HEK293T (cell line): Measurements from ENCODE around the gene ACOXL.
A peak's percentile ranks its signal among the peaks of the same experiment; 100 is the strongest.
"Not testable (repeated sequence)": the region's sequence is repeated elsewhere in the genome, so short reads cannot be mapped to it uniquely, and the experiment has no call there.

ENCODE experiments used
- CTCF ChIA-PET: fragments of 350-600 bp; formaldehyde crosslinking; extraction: SDS; loops from one replicate; lab custom pipeline; 2021; ENCODE audit warnings: antibody characterized with exemption, inconsistent platforms; lab: Yijun Ruan, JAX
- POLR2A ChIA-PET: fragments of 350-600 bp; formaldehyde crosslinking; extraction: SDS; loops from one replicate; lab custom pipeline; 2020; ENCODE audit warnings: antibody characterized with exemption, inconsistent platforms; lab: Yijun Ruan, JAX
- DNase-seq: peaks from one replicate; pipeline ENCODE4 v3.0.0; 2012; ENCODE audit warnings: mixed read lengths; ENCODE audit errors: extremely low spot score
- ARNT ChIP-seq: fragments of 450-650 bp; IDR thresholded peaks from 2 replicates; pipeline ENCODE4 v1.6.1; 2017; ENCODE audit warnings: mild to moderate bottlenecking
- BHLHE40 ChIP-seq: fragments of 450-650 bp; IDR thresholded peaks from 2 replicates; pipeline ENCODE4 v1.6.1; 2016; ENCODE audit warnings: mild to moderate bottlenecking, moderate library complexity, borderline replicate concordance
- CTBP1 ChIP-seq: fragments of 450-650 bp; IDR thresholded peaks from 2 replicates; pipeline ENCODE4 v1.6.1; 2016; ENCODE audit warnings: borderline replicate concordance
- ELF4 ChIP-seq: fragments of 450-650 bp; IDR thresholded peaks from 2 replicates; pipeline ENCODE4 v1.6.1; 2017; ENCODE audit warnings: antibody characterized with exemption
- FOXA1 ChIP-seq: fragments of 450-650 bp; IDR thresholded peaks from 2 replicates; pipeline ENCODE4 v1.6.1; 2016; ENCODE audit warnings: mild to moderate bottlenecking
- FOXK2 ChIP-seq: fragments of 450-650 bp; IDR thresholded peaks from 2 replicates; pipeline ENCODE4 v1.6.1; 2016; ENCODE audit warnings: mild to moderate bottlenecking
- FOXM1 ChIP-seq: fragments of 450-650 bp; IDR thresholded peaks from 2 replicates; pipeline ENCODE4 v1.6.1; 2017; ENCODE audit warnings: mild to moderate bottlenecking, borderline replicate concordance
- HDGF ChIP-seq: fragments of 450-650 bp; IDR thresholded peaks from 2 replicates; pipeline ENCODE4 v1.6.1; 2017; ENCODE audit warnings: antibody characterized with exemption, borderline replicate concordance
- L3MBTL2 ChIP-seq: fragments of 450-650 bp; conservative IDR thresholded peaks from 2 replicates; pipeline ENCODE4 v1.6.1; 2016; ENCODE audit warnings: mild to moderate bottlenecking
- LEF1 ChIP-seq: fragments of 450-650 bp; IDR thresholded peaks from 2 replicates; pipeline ENCODE4 v1.6.1; 2017; ENCODE audit warnings: mild to moderate bottlenecking, borderline replicate concordance
- NFRKB ChIP-seq: fragments of 450-650 bp; IDR thresholded peaks from 2 replicates; pipeline ENCODE4 v1.6.1; 2016; ENCODE audit warnings: mild to moderate bottlenecking, moderate library complexity
- PKNOX1 ChIP-seq: fragments of 450-650 bp; IDR thresholded peaks from 2 replicates; pipeline ENCODE4 v1.6.1; 2016
- SP1 ChIP-seq: fragments of 450-650 bp; IDR thresholded peaks from 2 replicates; pipeline ENCODE4 v1.6.1; 2017
- SUZ12 ChIP-seq: fragments of 450-650 bp; IDR thresholded peaks from 2 replicates; pipeline ENCODE4 v1.6.1; 2016; ENCODE audit warnings: mild to moderate bottlenecking
- TARDBP ChIP-seq: fragments of 450-650 bp; IDR thresholded peaks from 2 replicates; pipeline ENCODE4 v1.6.1; 2016
- ZNF384 ChIP-seq: fragments of 450-650 bp; IDR thresholded peaks from 2 replicates; pipeline ENCODE4 v1.6.1; 2016

Gene ACOXL

GRCh38 chr2:110732422-110733413, at the start of gene ACOXL:
Gene ACOXL (plus strand): TSS chr2:110732573. CDS start chr2:110768390, 35,817 bp downstream.
- DNase-seq: no peak
- ChIA-PET CTCF (no interaction called here), POLR2A (interaction anchor here (1.7 kb wide), 1 partner anchor 55 kb away, joined by 7 read pairs; the partner anchor contains the start of gene BUB1)
- TF ChIP-seq FOXK2 (no peak), L3MBTL2 (peak; percentile 35; the same call in 1 of the 2 replicates)

DNA sequence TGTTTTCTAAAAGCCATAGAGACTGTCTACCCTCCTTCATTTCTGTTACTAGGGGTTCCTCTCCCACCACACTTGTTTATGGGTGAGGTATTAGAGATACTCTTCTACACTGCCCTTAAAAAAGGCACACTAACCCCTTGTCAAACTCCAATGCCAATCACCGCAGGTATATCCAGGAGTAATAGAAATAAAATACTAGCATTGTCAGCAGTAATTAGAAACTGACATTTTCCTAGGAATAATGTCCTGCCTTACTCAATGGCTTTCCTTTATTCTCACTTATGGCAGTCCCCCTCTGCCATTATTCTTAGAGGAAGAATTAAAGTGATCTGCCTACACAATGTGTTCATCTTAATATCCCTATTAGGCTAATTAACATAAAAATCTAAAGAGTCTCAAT, 49.5 kb upstream of the ACOXL start:
- ChIA-PET POLR2A (no interaction called here), CTCF (no interaction called here)
- no peak for DNase-seq
- TF ChIP-seq FOXA1: no peak
- no peak for TF ChIP-seq TARDBP
- no peak for TF ChIP-seq CTBP1
- TF ChIP-seq SP1: no peak
- TF ChIP-seq ARNT: no peak
- no peak for TF ChIP-seq BHLHE40
- TF ChIP-seq SUZ12: no peak
- no peak for TF ChIP-seq L3MBTL2
- no peak for TF ChIP-seq FOXM1
- no peak for TF ChIP-seq NFRKB
- no peak for TF ChIP-seq PKNOX1
- no peak for TF ChIP-seq HDGF
- TF ChIP-seq LEF1: no peak
- TF ChIP-seq ZNF384: no peak

DNA sequence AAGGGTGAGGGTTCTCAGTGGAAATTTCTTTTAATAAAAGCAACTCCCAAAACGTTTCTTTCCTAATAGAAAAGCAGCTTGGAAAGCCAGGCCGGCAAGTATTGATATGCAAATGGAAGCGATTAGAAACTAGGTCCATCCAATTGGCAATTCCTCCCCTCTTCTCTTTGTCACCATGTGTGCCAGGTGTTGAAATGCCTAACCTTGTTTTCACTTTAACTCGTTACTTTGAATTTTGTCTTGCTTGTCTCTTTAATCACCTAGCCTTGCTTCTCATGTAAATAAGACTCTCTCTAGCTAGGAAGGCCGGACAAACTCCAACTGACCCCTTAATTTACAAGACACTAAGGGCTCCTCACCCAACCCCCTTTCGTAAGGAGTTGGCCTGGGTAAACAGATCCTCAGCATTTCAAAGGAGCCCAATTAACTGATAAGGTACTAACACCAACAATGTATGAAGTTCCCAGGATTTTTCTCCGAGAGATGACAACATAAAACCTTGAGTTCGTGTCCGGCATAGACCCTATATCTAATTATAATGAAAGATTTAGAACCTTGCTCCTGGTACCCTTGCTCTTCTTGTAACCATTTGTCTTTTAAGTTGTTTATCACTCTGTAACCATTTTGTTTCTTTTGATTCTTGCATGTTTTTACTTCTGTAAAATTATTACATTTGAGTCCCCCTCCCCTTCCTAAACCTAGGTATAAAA, 44.4 kb upstream of the ACOXL start:
- not testable (repeated sequence) for DNase-seq
- ChIA-PET POLR2A (interaction anchor here (3.5 kb wide), 1 partner anchor 10 kb away, joined by 25 read pairs; the partner anchor contains the start of gene BUB1), CTCF (interaction anchor here (0.9 kb wide), 1 partner anchor 16 kb away, joined by 4 read pairs; no protein-coding TSS in a partner anchor)

DNA sequence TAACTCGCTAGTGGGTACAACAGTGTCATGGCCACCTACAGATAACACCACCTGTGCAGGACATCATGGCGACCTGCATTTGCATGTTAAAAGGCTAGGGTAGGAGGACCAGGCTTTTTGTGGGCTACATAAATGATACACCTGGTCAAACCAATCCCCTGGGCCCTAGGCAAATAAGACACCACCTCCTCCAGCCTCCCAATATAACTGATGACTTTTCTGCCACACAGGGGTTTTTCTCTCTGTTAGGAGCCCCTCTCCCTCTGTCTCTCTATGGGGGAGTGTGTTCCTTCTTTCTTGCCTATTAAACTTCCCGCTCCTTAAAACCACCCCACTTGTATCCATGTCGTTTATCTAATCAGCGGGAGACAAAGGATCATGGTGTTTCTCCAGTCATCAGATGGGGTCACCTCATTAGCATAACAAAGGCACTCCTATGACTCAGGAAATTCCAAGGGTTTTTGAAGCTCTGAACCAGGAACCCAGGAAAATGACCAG, 43.7 kb upstream of the ACOXL start:
- DNase-seq: no peak
- CTCF ChIA-PET: interaction anchor here (1.1 kb wide), 1 partner anchor 10 kb away, joined by 3 read pairs; no protein-coding TSS in a partner anchor
- TF ChIP-seq SP1: no peak
- TF ChIP-seq BHLHE40: no peak
- no peak for TF ChIP-seq CTBP1
- no peak for TF ChIP-seq FOXK2
- no peak for TF ChIP-seq FOXA1
- TF ChIP-seq PKNOX1: no peak
- no peak for TF ChIP-seq TARDBP
- TF ChIP-seq ARNT: no peak
- no peak for TF ChIP-seq L3MBTL2
- TF ChIP-seq LEF1: no peak
- no peak for TF ChIP-seq HDGF
- no peak for TF ChIP-seq FOXM1
- TF ChIP-seq ELF4: no peak
- no peak for TF ChIP-seq NFRKB
- no peak for TF ChIP-seq SUZ12
- no peak for TF ChIP-seq ZNF384
- POLR2A ChIA-PET: interaction anchor here (3.5 kb wide), 1 partner anchor 10 kb away, joined by 25 read pairs; the partner anchor contains the start of gene BUB1

- ChIA-PET POLR2A (no interaction called here), CTCF (no interaction called here)
- no peak for TF ChIP-seq PKNOX1
- TF ChIP-seq LEF1: no peak
- TF ChIP-seq CTBP1: no peak
- no peak for DNase-seq
Measured at GRCh38 chr2:110690083-110690965, 42.0 kb upstream of the ACOXL start.
